ENCODE measurements around the gene DNER. TPM values are rescaled to one million over a fixed set of nuclear protein-coding genes. Genes with fewer than 3 reads are reported as not detected.

DNER gene
- total RNA-seq, 1 experiment from 2014 or later: 8.4 TPM

GRCh38 chr2:229372207-229372606 is 342.1 kb downstream of the DNER start:
- Histone ChIP-seq H3K27ac (ENCODE audit: low read depth, low read length, poor library complexity, severe bottlenecking) (no peak overlapping the region), H3K36me3 (ENCODE audit: insufficient read depth, low read length, poor library complexity, severe bottlenecking) (no peaks in the 10 kb centered on the region), H3K4me3 (ENCODE audit: low read depth, low read length, poor library complexity, severe bottlenecking) (no peak overlapping the region), H3K9me3 (ENCODE audit: low read depth, low read length, poor library complexity, severe bottlenecking) (no peaks in the 10 kb centered on the region), H3K27me3 (replicated peaks; ENCODE audit: insufficient read depth, low read depth, low read length, poor library complexity) (no peaks in the 10 kb centered on the region), H3K4me1 (ENCODE audit: insufficient read depth, low read length, poor library complexity, severe bottlenecking) (no peaks in the 10 kb centered on the region)
- ChIA-PET POLR2A (ENCODE audit: low non-redundant PET) (no interaction called here), CTCF (no interaction called here)
- DNase-seq (ENCODE audit: low spot score): no peak
- intact Hi-C loops (cut with micrococcal nuclease; ENCODE audit: unreplicated experiment): no loop called here
- no TSS peak for BruUV-seq (replicated peaks)
- TF ChIP-seq, protein P1, sequence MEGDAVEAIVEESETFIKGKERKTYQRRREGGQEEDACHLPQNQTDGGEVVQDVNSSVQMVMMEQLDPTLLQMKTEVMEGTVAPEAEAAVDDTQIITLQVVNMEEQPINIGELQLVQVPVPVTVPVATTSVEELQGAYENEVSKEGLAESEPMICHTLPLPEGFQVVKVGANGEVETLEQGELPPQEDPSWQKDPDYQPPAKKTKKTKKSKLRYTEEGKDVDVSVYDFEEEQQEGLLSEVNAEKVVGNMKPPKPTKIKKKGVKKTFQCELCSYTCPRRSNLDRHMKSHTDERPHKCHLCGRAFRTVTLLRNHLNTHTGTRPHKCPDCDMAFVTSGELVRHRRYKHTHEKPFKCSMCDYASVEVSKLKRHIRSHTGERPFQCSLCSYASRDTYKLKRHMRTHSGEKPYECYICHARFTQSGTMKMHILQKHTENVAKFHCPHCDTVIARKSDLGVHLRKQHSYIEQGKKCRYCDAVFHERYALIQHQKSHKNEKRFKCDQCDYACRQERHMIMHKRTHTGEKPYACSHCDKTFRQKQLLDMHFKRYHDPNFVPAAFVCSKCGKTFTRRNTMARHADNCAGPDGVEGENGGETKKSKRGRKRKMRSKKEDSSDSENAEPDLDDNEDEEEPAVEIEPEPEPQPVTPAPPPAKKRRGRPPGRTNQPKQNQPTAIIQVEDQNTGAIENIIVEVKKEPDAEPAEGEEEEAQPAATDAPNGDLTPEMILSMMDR (conservative IDR thresholded peaks at IDR 0.05; ENCODE audit: low read depth, low read length): no peak
- TF ChIP-seq EZH2 (IDR thresholded peaks at IDR 0.05; ENCODE audit: borderline replicate concordance, low read depth, low read length, poor library complexity, severe bottlenecking): no peak

DNA sequence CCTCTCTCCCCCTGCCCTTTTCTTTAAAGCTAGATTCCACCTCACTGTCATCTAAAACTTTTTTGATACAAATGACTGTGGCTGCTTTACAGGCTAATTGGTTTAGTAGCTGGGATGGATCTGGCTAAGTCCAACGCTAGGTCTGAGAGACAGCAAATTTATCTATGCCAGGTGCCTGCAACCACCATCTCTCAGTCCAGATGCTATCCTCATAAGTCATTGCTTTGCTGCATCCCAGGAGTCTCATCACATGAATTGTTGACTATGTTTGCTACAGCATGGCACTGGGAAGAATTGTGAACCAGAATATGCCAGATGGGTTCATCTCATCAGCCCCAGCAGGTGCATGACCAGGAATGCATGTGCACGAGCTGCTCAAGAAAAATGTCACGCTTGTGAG is 343.3 kb downstream of the DNER start:
- H3K9me3 ChIP-seq (ENCODE audit: low read depth, low read length, poor library complexity, severe bottlenecking): no peaks in the 10 kb centered on the region
- intact Hi-C loops (cut with micrococcal nuclease; ENCODE audit: unreplicated experiment): no loop called here
- POLR2A ChIA-PET (ENCODE audit: low non-redundant PET): no interaction called here
- H3K36me3 ChIP-seq (ENCODE audit: insufficient read depth, low read length, poor library complexity, severe bottlenecking): no peaks in the 10 kb centered on the region
- no TSS peak for BruUV-seq (replicated peaks)
- no peaks in the 10 kb centered on the region for H3K27me3 ChIP-seq (replicated peaks; ENCODE audit: insufficient read depth, low read depth, low read length, poor library complexity)
- no peak overlapping the region for H3K27ac ChIP-seq (ENCODE audit: low read depth, low read length, poor library complexity, severe bottlenecking)
- no peaks in the 10 kb centered on the region for H3K4me1 ChIP-seq (ENCODE audit: insufficient read depth, low read length, poor library complexity, severe bottlenecking)
- DNase-seq (ENCODE audit: low spot score): no peak
- CTCF ChIA-PET: no interaction called here
- no peak overlapping the region for H3K4me3 ChIP-seq (ENCODE audit: low read depth, low read length, poor library complexity, severe bottlenecking)
- TF ChIP-seq EZH2 (IDR thresholded peaks at IDR 0.05; ENCODE audit: borderline replicate concordance, low read depth, low read length, poor library complexity, severe bottlenecking): no peak
- TF ChIP-seq, protein P1 (conservative IDR thresholded peaks at IDR 0.05; ENCODE audit: low read depth, low read length): no peak

DNA sequence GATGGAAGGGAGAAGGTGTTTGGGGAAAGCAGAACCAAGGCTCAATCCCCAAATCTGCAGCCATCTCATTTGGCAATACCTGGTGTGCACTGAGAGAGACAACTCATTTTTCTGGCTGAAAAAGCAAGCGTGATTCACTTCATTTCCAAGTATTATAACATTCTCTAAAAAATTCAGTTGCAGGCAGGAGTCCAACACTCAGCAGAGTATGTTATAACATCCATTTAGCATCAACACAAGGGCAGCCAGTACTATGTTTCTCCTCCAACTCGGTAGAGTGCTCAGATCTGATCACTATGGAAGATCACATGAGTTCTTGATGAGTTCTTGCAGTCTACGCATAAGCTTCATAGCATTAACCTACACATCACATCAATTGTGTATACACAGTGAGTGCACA is 343.8 kb downstream of the DNER start:
- CTCF ChIA-PET: no interaction called here

More for the DNA sequence above, 343.8 kb downstream of the DNER start:
- no TSS peak for BruUV-seq (replicated peaks)
- Histone ChIP-seq H3K4me1 (ENCODE audit: insufficient read depth, low read length, poor library complexity, severe bottlenecking) (no peaks in the 10 kb centered on the region), H3K9me3 (ENCODE audit: low read depth, low read length, poor library complexity, severe bottlenecking) (no peaks in the 10 kb centered on the region), H3K27ac (ENCODE audit: low read depth, low read length, poor library complexity, severe bottlenecking) (no peak overlapping the region), H3K4me3 (ENCODE audit: low read depth, low read length, poor library complexity, severe bottlenecking) (no peak overlapping the region), H3K27me3 (replicated peaks; ENCODE audit: insufficient read depth, low read depth, low read length, poor library complexity) (no peaks in the 10 kb centered on the region), H3K36me3 (ENCODE audit: insufficient read depth, low read length, poor library complexity, severe bottlenecking) (no peaks in the 10 kb centered on the region)
- POLR2A ChIA-PET (ENCODE audit: low non-redundant PET): no interaction called here
- intact Hi-C loops (cut with micrococcal nuclease; ENCODE audit: unreplicated experiment): no loop called here
- DNase-seq (ENCODE audit: low spot score): no peak
- TF ChIP-seq EZH2 (IDR thresholded peaks at IDR 0.05; ENCODE audit: borderline replicate concordance, low read depth, low read length, poor library complexity, severe bottlenecking): no peak
- TF ChIP-seq, protein P1 (conservative IDR thresholded peaks at IDR 0.05; ENCODE audit: low read depth, low read length): no peak
